Heart left ventricle (tissue), 13 donors: ENCODE measurements around the gene FAM131C.

Experiments used
- POLR2A ChIP-seq, 2 donors: fragments of 450-650 bp; IDR thresholded peaks; one replicate each; pipeline ENCODE4 v1.6.1; 2017; ENCODE audit warnings: antibody characterized with exemption in 2 of 2, mild to moderate bottlenecking in 2 of 2, moderate library complexity in 2 of 2
- TF ChIP-seq, protein P1 (sequence below), 12 donors: fragments of 200-600 bp; sonication (generic) in 4 of 12; IDR thresholded peaks; one replicate each; pipeline versions ENCODE4 v1.5.0 to v1.8.0; 2018 to 2022; ENCODE audit warnings: antibody characterized with exemption in 12 of 12, mild to moderate bottlenecking in 5 of 12
- donor health status: ischemic (EF 13 %, LVEDD 7.1; RV severe dilation, severe dysfunction).
- donor health status: DM: no; HTN: yes; CAD: no.
- donor health status: DM: no; HTN: no; CAD: no.
- donor health status: ischemic (EF 25% LVEDD 6.9; RV normal size, moderate dysfunction).
- donor health status: ischemic (EF 25% LVEDD 5.7; RV mildly dilated, moderate dysfunction).
- donor health status: ischemic (EF 35%, LVEDD 5.7; RV mildly dilated, moderate dysfunction).
- donor health status: nonischemic (EF 11% LVEDD 7.7; RV severe dilation, severe dysfunction).
- donor health status: DM: yes; HTN: yes; CAD: no.
- donor health status: PGD.
- donor health status: ischemic (EF 29% LVEDD 5.4; RV normal size, mild dysfunction).
- donor health status: nonischemic (EF 23%, LVEDD 6.1; RV moderate dilation, normal function).

- TF ChIP-seq, protein P1, sequence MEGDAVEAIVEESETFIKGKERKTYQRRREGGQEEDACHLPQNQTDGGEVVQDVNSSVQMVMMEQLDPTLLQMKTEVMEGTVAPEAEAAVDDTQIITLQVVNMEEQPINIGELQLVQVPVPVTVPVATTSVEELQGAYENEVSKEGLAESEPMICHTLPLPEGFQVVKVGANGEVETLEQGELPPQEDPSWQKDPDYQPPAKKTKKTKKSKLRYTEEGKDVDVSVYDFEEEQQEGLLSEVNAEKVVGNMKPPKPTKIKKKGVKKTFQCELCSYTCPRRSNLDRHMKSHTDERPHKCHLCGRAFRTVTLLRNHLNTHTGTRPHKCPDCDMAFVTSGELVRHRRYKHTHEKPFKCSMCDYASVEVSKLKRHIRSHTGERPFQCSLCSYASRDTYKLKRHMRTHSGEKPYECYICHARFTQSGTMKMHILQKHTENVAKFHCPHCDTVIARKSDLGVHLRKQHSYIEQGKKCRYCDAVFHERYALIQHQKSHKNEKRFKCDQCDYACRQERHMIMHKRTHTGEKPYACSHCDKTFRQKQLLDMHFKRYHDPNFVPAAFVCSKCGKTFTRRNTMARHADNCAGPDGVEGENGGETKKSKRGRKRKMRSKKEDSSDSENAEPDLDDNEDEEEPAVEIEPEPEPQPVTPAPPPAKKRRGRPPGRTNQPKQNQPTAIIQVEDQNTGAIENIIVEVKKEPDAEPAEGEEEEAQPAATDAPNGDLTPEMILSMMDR (IDR thresholded peaks at IDR 0.05), result no peak
- no peak for TF ChIP-seq POLR2A (IDR thresholded peaks at IDR 0.05)
Observed at GRCh38 chr1:16023050-16023653, 50.3 kb downstream of the FAM131C start.
